GM19351 (cell line): ENCODE data around the gene CASK.
A peak's percentile ranks its signal among the peaks of the same experiment; 100 is the strongest.

Source experiments
- ATAC-seq: cut with Tn5 transposase; IDR thresholded peaks from one replicate; pipeline ENCODE4 v1.9.1; 2021; ENCODE audit warnings: mild to moderate bottlenecking, moderate library complexity; ENCODE audit not compliant: unreplicated experiment

Gene CASK

DNA sequence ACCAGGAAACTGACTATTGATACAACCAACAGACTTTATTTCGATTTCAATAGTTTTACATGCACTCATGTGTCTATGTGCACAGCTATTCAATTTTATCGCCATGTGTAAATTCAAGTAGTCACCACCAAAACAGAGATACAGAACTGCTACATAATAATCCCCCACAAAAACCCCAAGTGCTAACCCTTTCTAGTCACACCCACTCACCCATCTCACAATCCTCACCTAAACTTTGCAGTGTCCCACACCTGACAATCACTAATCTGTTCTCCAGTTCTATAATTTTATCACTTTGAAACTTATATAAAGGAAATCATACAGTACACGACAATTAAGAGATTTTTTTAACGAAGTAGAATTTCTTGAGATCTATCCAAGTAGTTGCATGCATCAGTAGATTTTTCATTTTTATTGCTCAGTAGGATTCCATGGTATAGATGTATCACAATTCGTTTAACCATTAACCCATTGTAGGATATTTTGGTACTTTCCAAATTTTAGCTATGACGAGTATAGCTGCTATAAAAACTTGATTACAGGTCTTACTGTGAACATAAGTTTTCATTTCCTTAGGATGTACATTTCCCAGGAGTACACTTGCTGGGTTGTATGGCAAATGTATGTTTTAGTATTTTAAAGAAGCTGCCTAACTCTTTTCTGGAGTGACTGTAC, 85.9 kb downstream of the CASK start:
- ATAC-seq, result no peak

GRCh38 chrX:41828826-41829225, 94.5 kb downstream of the CASK start:
- ATAC-seq, result no peak

DNA sequence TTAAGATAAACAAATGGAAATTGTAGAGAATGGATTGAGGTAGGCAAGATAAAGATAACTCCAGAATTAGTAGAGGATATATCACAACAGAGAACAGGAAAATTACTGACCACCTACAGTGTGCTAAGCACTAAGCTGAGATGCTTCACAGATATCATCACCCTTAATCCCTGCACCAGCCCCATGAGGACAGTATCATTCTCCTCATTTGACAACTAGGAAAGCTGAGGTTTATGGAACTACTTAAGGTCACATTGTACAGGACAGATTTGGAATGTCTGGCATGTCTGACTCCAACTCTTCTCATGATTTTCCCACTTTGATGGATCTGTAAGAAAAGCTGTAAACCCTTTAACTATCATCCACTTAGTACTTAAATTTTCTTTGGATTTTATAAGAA, 95.5 kb downstream of the CASK start:
- no peak for ATAC-seq

- ATAC-seq, result no peak
These were observed 97.6 kb downstream of the CASK start for GRCh38 chrX:41825796-41826195.

GRCh38 chrX:41824551-41824950, 98.8 kb downstream of the CASK start:
- no peak for ATAC-seq

- ATAC-seq, result no peak
These were observed 100.0 kb downstream of the CASK start for GRCh38 chrX:41823402-41823801.

GRCh38 chrX:41822892-41823291, 100.5 kb downstream of the CASK start:
- no peak for ATAC-seq

DNA sequence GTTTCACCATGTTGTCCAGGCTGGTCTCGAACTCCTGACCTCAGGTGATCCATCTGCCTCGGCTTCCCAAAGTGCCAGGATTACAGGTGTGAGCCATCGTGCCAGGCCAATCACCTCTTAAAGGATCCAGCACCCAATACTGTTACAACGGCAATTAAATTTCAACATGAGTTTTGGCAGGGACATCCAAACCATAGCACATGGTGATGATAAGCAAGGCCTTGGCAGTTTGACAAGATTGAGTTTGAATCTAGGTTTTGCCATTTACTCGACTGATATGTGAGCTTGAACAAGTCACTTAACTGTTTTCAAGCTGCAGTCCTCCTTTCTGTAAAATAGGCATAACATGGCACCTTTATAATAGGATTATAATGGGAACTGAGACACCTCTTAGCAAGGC, 115.3 kb downstream of the CASK start:
- ATAC-seq, result no peak

GRCh38 chrX:41802958-41803357, 120.4 kb downstream of the CASK start:
- ATAC-seq, result no peak

GRCh38 chrX:41799661-41800060, 123.7 kb downstream of the CASK start:
- ATAC-seq, result no peak

DNA sequence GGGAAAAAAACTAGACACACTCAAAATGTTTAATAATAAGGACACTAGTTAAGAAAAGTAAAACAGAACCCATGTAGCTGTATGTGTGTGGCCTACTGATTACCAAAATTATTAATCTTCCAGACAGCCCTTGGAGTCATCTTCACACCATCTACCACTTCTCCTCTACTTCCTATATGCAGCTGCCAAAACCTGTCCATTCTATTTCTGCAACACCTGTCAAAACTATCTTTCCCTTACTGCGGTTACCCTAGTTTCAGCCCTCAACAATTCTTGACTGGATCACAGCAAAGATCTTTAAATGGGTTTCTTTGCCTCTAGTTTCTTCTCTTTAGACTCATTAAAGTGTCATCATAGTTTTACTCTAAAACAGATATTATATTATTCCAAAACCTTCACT, 126.8 kb downstream of the CASK start:
- ATAC-seq, result no peak

DNA sequence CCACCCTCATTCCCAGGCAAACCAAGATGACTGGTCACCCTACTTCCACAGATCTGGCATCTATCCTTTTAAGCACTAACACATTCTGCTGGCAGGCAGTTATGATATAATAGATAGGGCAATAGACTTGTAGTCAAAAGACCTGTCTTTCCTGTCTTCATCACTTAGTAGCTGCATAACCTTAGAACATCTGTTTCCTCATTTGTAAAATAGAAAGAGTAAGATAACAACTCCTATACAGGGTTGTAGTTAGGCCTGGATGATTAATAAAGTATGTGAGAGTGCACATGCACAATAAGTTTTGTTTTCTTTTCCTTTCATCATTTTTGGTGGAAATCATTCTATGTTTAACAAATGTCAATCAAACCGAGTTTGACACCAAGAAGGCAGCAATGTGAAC, 127.3 kb downstream of the CASK start:
- no peak for ATAC-seq

- no peak for ATAC-seq
These were observed 134.0 kb downstream of the CASK start for GRCh38 chrX:41789374-41789773.

- ATAC-seq, result no peak
These were observed 137.7 kb downstream of the CASK start for GRCh38 chrX:41785685-41786084.

- peak; percentile 81 for ATAC-seq
These were observed 141.9 kb downstream of the CASK start for GRCh38 chrX:41781500-41781899.

GRCh38 chrX:41779941-41780340, 143.4 kb downstream of the CASK start:
- ATAC-seq, result no peak

DNA sequence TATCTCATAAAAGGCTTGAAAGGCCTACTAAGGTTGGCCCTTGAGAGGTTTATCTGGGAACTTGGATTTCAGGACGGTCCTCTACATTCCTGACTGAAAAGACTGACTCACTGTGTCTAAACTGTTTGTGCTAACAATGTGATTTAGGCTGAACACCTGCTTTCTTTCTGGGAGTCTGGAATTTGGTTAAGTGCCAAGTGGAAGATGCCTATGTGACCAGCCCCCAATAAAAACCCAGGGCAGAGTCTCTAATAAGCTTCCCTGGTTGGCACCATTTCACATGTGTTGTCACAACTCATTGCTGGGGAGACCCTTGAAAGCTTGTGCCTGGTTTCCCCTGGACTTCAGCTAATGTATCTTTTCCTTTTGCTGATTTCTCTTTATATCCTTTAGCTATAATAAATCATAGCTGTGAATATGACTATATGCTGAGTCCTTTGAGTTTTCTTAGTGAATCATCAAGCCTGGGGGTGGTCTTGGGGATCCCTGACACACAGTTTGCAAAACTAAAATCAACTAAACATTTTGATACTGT, 144.3 kb downstream of the CASK start:
- ATAC-seq, result no peak

DNA sequence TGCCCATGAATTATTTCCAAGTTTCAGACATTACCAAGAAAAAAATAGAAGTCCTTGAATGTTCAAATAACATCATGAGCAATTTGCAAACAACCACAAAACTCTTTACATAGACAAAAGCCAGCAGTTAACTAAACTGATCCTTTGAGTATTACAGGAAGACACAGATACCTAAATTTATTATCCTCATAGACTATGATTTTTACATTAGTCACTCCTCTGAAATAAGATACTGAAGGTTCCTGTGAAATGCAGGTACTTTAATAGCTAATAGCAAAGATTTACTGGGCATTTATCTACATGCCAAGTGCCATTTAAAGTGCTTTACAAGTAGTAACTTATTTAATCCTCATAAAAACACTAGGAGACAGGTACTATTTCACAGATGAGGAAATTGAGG, 161.7 kb downstream of the CASK start:
- ATAC-seq, result no peak

DNA sequence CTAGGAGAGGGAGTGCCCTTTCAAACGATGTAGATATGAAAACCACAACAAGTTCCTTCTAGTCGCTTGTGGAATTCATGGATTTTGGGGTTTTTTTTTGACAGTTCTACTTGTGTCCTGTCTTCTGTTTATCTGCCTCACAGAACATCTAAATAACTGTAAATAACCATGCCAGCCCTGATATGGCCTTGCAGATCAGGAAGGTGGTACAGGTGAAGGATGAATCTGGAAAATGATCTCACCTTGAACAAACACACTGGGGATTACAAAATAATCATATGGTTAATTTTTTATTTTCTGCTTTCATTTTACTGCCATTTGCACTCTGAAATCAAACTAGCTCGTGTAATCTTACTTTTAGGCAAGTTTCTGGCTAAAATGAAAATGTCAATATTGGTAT, 162.2 kb downstream of the CASK start:
- no peak for ATAC-seq

- ATAC-seq, result no peak
These were observed 163.5 kb downstream of the CASK start for GRCh38 chrX:41759817-41760216.

DNA sequence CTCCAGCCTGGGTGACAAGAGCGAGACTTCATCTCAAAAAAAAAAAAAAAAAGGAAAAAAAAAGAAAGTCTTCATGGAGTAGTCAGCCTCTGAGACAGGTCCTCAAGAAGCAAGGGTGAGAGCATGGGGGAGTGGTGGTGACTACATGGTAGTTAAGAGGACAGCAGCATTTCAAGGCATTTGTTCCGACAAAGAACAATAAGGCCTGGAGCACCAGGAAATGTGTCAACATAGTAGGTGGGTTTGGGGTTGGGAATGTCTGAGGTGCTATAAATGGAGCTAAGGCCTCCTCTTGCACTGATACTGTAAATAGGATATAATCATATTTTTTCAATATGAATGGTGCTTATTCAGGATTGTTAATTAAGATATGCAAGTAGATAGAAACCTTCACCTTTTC, 165.0 kb downstream of the CASK start:
- ATAC-seq, result no peak

- ATAC-seq, result no peak
These were observed 172.6 kb downstream of the CASK start for GRCh38 chrX:41750716-41751115.

GRCh38 chrX:41739871-41740270, 183.5 kb downstream of the CASK start:
- ATAC-seq, result no peak
